ENCODE data around the gene BEND7. TPM values are rescaled to one million over a fixed set of nuclear protein-coding genes. Genes with fewer than 3 reads are reported as not detected.

BEND7 gene
- total and polyA plus RNA-seq, 7 experiments from 2014 or later = 0.17 TPM; not detected in 6

DNA sequence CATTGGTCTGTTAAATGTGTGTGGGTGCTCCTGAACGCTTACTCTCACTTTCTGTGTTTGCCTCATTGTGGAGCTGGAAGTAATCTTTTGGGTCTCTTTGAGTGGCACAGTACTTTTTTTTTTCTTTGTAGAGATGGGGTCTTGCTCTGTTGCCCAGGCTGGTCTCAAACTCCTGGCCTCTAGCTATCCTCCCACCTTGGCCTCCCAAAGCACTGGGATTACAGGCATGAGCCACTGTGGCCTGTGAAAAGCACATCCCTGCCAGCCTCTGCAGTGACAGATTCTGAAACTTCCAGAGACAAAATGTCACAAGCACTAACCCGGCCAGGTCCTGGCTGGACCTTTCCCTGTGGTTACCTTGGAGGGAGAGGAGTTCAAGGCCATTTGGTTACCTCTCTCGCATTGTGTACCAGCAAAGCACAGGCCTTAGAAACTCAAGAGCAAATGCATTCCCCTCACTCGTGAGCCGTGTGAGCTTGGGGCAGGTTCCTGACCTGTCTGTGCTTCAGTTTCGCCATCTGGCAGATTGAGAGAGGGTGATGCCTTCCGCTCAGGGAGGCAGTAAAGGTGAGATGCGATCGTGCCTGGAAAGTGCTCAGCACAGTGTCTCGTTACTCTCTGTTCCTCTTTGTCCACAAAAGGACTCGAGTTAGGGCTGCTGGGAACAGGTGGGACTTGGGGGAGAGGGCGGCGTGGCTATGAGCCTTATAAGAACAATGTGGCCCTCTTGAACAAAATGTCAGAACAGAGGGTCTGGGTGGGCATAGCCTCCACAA, 108.1 kb downstream of the BEND7 start:
- intact Hi-C loops (cut with micrococcal nuclease) = no loop called here
- ChIA-PET CTCF (no interaction called here), POLR2A (no interaction called here)
- Histone ChIP-seq H3K4me3 (ENCODE audit: low read length) (no peak overlapping the region), H3K27ac (ENCODE audit: low read depth, low read length) (no peak overlapping the region), H3K36me3 (ENCODE audit: control insufficient read depth in 2 of 3, insufficient read depth in 3 of 3, low read length in 3 of 3) (no peaks in the 10 kb centered on the region), H3K9me3 (ENCODE audit: control insufficient read depth in 2 of 3, low read length in 3 of 3) (no peaks in the 10 kb centered on the region), H3K27me3 (ENCODE audit: control insufficient read depth in 2 of 2, insufficient read depth in 2 of 2, low read length in 2 of 2) (peaks cover 0 to 3% of the 10 kb centered on the region in 2 donors), H3K4me1 (ENCODE audit: control insufficient read depth in 2 of 2, insufficient read depth in 2 of 2, low read length in 2 of 2) (no peaks in the 10 kb centered on the region)
- Mint-ChIP-seq H3K4me3 (no peak overlapping the region), H3K9me3 (peaks cover 0 to 20% (median 5%) of the 10 kb centered on the region in 11 donors), H3K36me3 (peaks cover 0 to 6% (median 0%) of the 10 kb centered on the region in 5 donors), H3K27ac (no peak overlapping the region), H3K4me1 (no peaks in the 10 kb centered on the region), H3K27me3 (peaks cover 2 to 21% (median 17%) of the 10 kb centered on the region in 5 donors)
- no peak for ATAC-seq
- DNase-seq = no peak

DNA sequence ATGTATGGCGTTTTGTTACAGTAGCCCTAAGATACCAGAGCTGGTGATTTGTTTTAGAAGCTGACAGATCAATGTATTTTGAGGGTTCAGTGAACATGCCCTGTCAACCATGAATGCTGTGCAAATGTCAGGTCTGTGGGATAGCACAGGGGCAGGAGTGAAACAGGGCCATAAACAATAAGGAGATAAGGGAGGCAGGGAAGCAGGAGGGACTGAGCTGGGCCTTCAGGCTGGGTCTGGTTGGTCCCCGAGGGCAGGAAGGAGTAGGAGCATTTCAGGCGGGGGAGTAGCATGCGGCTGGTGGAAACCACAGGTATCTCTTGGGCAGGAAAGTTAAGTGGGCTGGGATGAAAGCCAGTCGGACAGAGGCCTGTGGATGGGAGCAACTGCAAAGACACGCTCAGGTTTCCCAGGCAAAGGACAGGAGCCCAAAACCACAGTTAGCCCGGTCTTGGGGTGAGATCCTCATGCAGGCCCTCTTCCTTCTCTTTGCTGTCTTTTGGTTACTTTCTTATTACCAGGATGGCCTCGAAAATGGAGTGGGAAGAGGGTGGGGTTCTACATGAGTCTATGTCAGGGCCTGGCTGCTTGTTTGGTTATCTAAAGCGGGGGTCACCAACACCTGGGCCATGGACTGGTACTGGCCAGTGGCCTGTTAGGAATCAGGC, 111.2 kb downstream of the BEND7 start:
- H3K9me3 Mint-ChIP-seq = peaks cover 0 to 24% (median 11%) of the 10 kb centered on the region in 11 donors
- POLR2A ChIA-PET = no interaction called here
- DNase-seq (no peak), ATAC-seq (no peak)
- Histone ChIP-seq H3K9me3 (ENCODE audit: control insufficient read depth in 2 of 3, low read length in 3 of 3) (no peaks in the 10 kb centered on the region), H3K27ac (ENCODE audit: low read depth, low read length) (no peak overlapping the region), H3K27me3 (ENCODE audit: control insufficient read depth in 2 of 2, insufficient read depth in 2 of 2, low read length in 2 of 2) (no peaks in the 10 kb centered on the region), H3K4me3 (ENCODE audit: low read length) (no peak overlapping the region), H3K4me1 (ENCODE audit: control insufficient read depth in 2 of 2, insufficient read depth in 2 of 2, low read length in 2 of 2) (no peaks in the 10 kb centered on the region), H3K36me3 (ENCODE audit: control insufficient read depth in 2 of 3, insufficient read depth in 3 of 3, low read length in 3 of 3) (no peaks in the 10 kb centered on the region)
- no peak overlapping the region for H3K4me3 Mint-ChIP-seq
- no peak overlapping the region for H3K27ac Mint-ChIP-seq
- H3K27me3 Mint-ChIP-seq = peaks cover 0 to 19% (median 9%) of the 10 kb centered on the region in 5 donors
- intact Hi-C loops (cut with micrococcal nuclease) = no loop called here
- H3K36me3 Mint-ChIP-seq = peaks cover 0 to 6% (median 0%) of the 10 kb centered on the region in 5 donors
- H3K4me1 Mint-ChIP-seq = no peaks in the 10 kb centered on the region
- CTCF ChIA-PET = no interaction called here

DNA sequence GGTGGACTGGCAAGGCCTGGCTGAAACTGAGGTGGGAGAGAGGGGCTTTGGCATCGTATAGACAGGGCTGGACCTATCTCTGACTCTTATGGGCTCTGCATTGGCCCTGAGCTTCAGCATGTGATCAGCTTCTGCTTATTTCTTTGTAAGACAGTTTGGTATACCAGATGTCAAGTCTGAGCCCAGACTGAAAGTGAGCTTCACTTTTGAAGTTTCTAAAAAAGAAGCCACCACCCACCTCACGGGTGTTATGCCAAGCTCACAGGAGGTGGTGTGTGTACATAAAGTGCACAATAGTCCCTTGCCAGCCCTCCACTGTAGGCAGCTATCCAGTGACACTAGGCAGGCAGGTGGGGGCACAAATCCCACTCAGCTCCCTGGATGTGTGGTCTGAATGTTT, 112.1 kb downstream of the BEND7 start:
- ChIA-PET CTCF (no interaction called here), POLR2A (no interaction called here)
- Mint-ChIP-seq H3K27me3 (peaks cover 0 to 19% (median 10%) of the 10 kb centered on the region in 5 donors), H3K4me1 (no peaks in the 10 kb centered on the region), H3K36me3 (peaks cover 0 to 6% (median 0%) of the 10 kb centered on the region in 5 donors), H3K4me3 (no peak overlapping the region), H3K9me3 (peaks cover 0 to 24% (median 11%) of the 10 kb centered on the region in 11 donors), H3K27ac (no peak overlapping the region)
- DNase-seq (no peak), ATAC-seq (no peak)
- no peaks in the 10 kb centered on the region for H3K36me3 ChIP-seq (ENCODE audit: control insufficient read depth in 2 of 3, insufficient read depth in 3 of 3, low read length in 3 of 3)
- no peaks in the 10 kb centered on the region for H3K4me1 ChIP-seq (ENCODE audit: control insufficient read depth in 2 of 2, insufficient read depth in 2 of 2, low read length in 2 of 2)
- H3K27me3 ChIP-seq (ENCODE audit: control insufficient read depth in 2 of 2, insufficient read depth in 2 of 2, low read length in 2 of 2) = no peaks in the 10 kb centered on the region
- intact Hi-C loops (cut with micrococcal nuclease) = no loop called here
- no peak overlapping the region for H3K27ac ChIP-seq (ENCODE audit: low read depth, low read length)
- H3K9me3 ChIP-seq (ENCODE audit: control insufficient read depth in 2 of 3, low read length in 3 of 3) = no peaks in the 10 kb centered on the region
- H3K4me3 ChIP-seq (ENCODE audit: low read length) = no peak overlapping the region

DNA sequence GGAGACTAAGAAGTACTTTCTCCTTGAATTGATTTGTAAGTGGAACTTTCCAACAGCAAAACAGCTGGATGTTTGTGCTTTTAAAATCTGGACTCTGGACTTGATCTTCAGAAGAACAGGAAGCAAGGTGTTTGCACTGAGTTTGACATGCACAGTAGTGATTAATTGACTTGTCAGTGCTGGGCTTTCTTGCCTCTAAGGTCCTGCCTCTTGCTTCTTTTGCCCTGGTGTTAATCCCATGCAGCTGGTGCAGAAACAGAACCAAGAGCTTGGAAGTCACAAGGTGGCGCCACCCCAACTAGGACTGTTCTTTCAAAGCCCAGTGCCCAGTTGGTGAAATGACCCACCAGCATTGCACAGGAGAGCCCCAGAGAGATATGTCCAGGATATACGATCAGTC, 114.0 kb downstream of the BEND7 start:
- ChIA-PET POLR2A (no interaction called here), CTCF (no interaction called here)
- no peaks in the 10 kb centered on the region for H3K4me1 Mint-ChIP-seq
- no peaks in the 10 kb centered on the region for H3K36me3 ChIP-seq (ENCODE audit: control insufficient read depth in 2 of 3, insufficient read depth in 3 of 3, low read length in 3 of 3)
- no peak overlapping the region for H3K27ac Mint-ChIP-seq
- no peak overlapping the region for H3K27ac ChIP-seq (ENCODE audit: low read depth, low read length)
- peaks cover 0 to 24% (median 11%) of the 10 kb centered on the region in 11 donors for H3K9me3 Mint-ChIP-seq
- DNase-seq (no peak), ATAC-seq (no peak)
- no peak overlapping the region for H3K4me3 ChIP-seq (ENCODE audit: low read length)
- H3K27me3 Mint-ChIP-seq = peaks cover 0 to 19% (median 14%) of the 10 kb centered on the region in 5 donors
- no peak overlapping the region for H3K4me3 Mint-ChIP-seq
- H3K9me3 ChIP-seq (ENCODE audit: control insufficient read depth in 2 of 3, low read length in 3 of 3) = no peaks in the 10 kb centered on the region
- peaks cover 0 to 6% (median 0%) of the 10 kb centered on the region in 5 donors for H3K36me3 Mint-ChIP-seq
- H3K4me1 ChIP-seq (ENCODE audit: control insufficient read depth in 2 of 2, insufficient read depth in 2 of 2, low read length in 2 of 2) = no peaks in the 10 kb centered on the region
- H3K27me3 ChIP-seq (ENCODE audit: control insufficient read depth in 2 of 2, insufficient read depth in 2 of 2, low read length in 2 of 2) = no peaks in the 10 kb centered on the region
- intact Hi-C loops (cut with micrococcal nuclease) = no loop called here

DNA sequence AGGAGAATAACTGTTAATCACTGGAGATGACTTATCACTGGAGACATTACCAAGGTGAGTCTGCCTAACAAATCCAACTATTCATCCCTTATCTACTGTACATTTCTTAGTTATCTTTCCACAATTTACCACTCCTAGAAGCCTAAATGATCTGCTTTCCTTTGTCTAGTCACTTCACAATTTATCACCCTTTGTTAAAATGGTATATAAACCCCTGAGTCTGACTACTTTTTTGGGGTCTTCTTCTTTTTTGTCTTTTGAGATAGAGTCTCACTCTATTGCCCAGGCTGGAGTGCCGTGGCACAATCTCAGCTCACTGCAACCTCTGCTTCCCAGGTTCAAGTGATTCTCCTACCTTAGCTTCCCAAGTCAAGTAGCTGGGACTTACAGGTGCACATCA, 114.7 kb downstream of the BEND7 start:
- H3K36me3 ChIP-seq (ENCODE audit: control insufficient read depth in 2 of 3, insufficient read depth in 3 of 3, low read length in 3 of 3) = no peaks in the 10 kb centered on the region
- H3K9me3 ChIP-seq (ENCODE audit: control insufficient read depth in 2 of 3, low read length in 3 of 3) = no peaks in the 10 kb centered on the region
- ChIA-PET POLR2A (no interaction called here), CTCF (no interaction called here)
- H3K36me3 Mint-ChIP-seq = peaks cover 0 to 6% (median 0%) of the 10 kb centered on the region in 5 donors
- H3K4me3 Mint-ChIP-seq = no peak overlapping the region
- H3K27me3 Mint-ChIP-seq = peaks cover 0 to 19% (median 14%) of the 10 kb centered on the region in 5 donors
- DNase-seq (no peak), ATAC-seq (no peak)
- H3K27me3 ChIP-seq (ENCODE audit: control insufficient read depth in 2 of 2, insufficient read depth in 2 of 2, low read length in 2 of 2) = no peaks in the 10 kb centered on the region
- H3K27ac ChIP-seq (ENCODE audit: low read depth, low read length) = no peak overlapping the region
- no peak overlapping the region for H3K4me3 ChIP-seq (ENCODE audit: low read length)
- H3K27ac Mint-ChIP-seq = no peak overlapping the region
- no peaks in the 10 kb centered on the region for H3K4me1 ChIP-seq (ENCODE audit: control insufficient read depth in 2 of 2, insufficient read depth in 2 of 2, low read length in 2 of 2)
- intact Hi-C loops (cut with micrococcal nuclease) = no loop called here
- no peaks in the 10 kb centered on the region for H3K4me1 Mint-ChIP-seq
- peaks cover 0 to 24% (median 11%) of the 10 kb centered on the region in 11 donors for H3K9me3 Mint-ChIP-seq

DNA sequence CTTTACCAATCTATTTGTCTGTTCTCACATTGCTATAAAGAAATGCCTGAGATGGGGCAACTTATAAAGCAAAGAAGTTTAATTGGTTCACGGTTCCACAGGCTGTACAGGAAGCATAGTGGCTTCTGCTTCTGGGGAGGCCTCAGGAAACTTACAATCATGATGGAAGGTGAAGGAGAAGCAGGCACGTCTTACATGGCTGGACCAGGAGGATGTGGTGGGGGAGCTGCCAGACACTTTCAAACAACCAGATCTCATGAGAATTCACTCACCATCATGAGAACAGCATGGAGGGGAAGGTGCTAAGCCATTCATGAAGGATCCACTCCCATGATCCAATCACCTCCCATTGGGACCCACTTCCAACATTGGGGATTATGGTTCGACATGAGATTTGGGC, 115.9 kb downstream of the BEND7 start:
- Histone ChIP-seq H3K27ac (ENCODE audit: low read depth, low read length) (no peak overlapping the region), H3K9me3 (ENCODE audit: control insufficient read depth in 2 of 3, low read length in 3 of 3) (no peaks in the 10 kb centered on the region), H3K4me1 (ENCODE audit: control insufficient read depth in 2 of 2, insufficient read depth in 2 of 2, low read length in 2 of 2) (no peaks in the 10 kb centered on the region), H3K36me3 (ENCODE audit: control insufficient read depth in 2 of 3, insufficient read depth in 3 of 3, low read length in 3 of 3) (no peaks in the 10 kb centered on the region), H3K4me3 (ENCODE audit: low read length) (no peak overlapping the region), H3K27me3 (ENCODE audit: control insufficient read depth in 2 of 2, insufficient read depth in 2 of 2, low read length in 2 of 2) (no peaks in the 10 kb centered on the region)
- no peak overlapping the region for H3K27ac Mint-ChIP-seq
- DNase-seq (no peak), ATAC-seq (no peak)
- peaks cover 0 to 6% (median 0%) of the 10 kb centered on the region in 5 donors for H3K36me3 Mint-ChIP-seq
- H3K4me1 Mint-ChIP-seq = no peaks in the 10 kb centered on the region
- ChIA-PET CTCF (no interaction called here), POLR2A (no interaction called here)
- peaks cover 0 to 24% (median 11%) of the 10 kb centered on the region in 11 donors for H3K9me3 Mint-ChIP-seq
- peaks cover 0 to 19% (median 16%) of the 10 kb centered on the region in 5 donors for H3K27me3 Mint-ChIP-seq
- intact Hi-C loops (cut with micrococcal nuclease) = no loop called here
- H3K4me3 Mint-ChIP-seq = no peak overlapping the region

Measured in naive thymus-derived CD4-positive, alpha-beta T cell (primary cell).